ENCODE measurements around the gene IMMP2L. TPM values are rescaled to one million over a fixed set of nuclear protein-coding genes. Genes with fewer than 3 reads are reported as not detected.

Gene IMMP2L
- total RNA-seq, 1 experiment from 2014 or later, result 13.6 TPM

- TF ChIP-seq ZNF263 (CRISPR knock-in tag; IDR thresholded peaks at IDR 0.05; ENCODE audit: low read depth) (no peak), E2F4 (CRISPR knock-in tag; IDR thresholded peaks at IDR 0.05; ENCODE audit: borderline replicate concordance, low read depth) (no peak), ELF4 (CRISPR knock-in tag; IDR thresholded peaks at IDR 0.05; ENCODE audit: low read depth) (no peak), TEAD4 (CRISPR knock-in tag; IDR thresholded peaks at IDR 0.05) (no peak), ZNF532 (CRISPR knock-in tag; IDR thresholded peaks at IDR 0.05; ENCODE audit: borderline replicate concordance) (no peak), HMGA2 (CRISPR knock-in tag; IDR thresholded peaks at IDR 0.05) (no peak)
Measured at GRCh38 chr7:111086532-111086931, 475.8 kb downstream of the IMMP2L start (continued).

GRCh38 chr7:111085356-111085755 lies 476.9 kb downstream of the IMMP2L start:
- DNase-seq (ENCODE audit: low spot score) (no peak), ATAC-seq (no peak)
- TF ChIP-seq MAX (CRISPR knock-in tag; IDR thresholded peaks at IDR 0.05) (no peak), ZNF232 (CRISPR knock-in tag; IDR thresholded peaks at IDR 0.05) (no peak), E2F1 (CRISPR knock-in tag; IDR thresholded peaks at IDR 0.05) (no peak), USF1 (CRISPR knock-in tag; IDR thresholded peaks at IDR 0.05) (no peak), NFYB (CRISPR knock-in tag; conservative IDR thresholded peaks at IDR 0.05; ENCODE audit: low read depth) (no peak), SP1 (CRISPR knock-in tag; conservative IDR thresholded peaks at IDR 0.05) (no peak), NFATC4 (CRISPR knock-in tag; IDR thresholded peaks at IDR 0.05) (no peak), MXD4 (CRISPR knock-in tag; IDR thresholded peaks at IDR 0.05; ENCODE audit: borderline replicate concordance) (no peak), CDX4 (CRISPR knock-in tag; IDR thresholded peaks at IDR 0.05; ENCODE audit: borderline replicate concordance) (no peak), ZNF396 (CRISPR knock-in tag; IDR thresholded peaks at IDR 0.05; ENCODE audit: borderline replicate concordance) (no peak)
- H3K27ac Mint-ChIP-seq, result no peak overlapping the region
- ChIA-PET CTCF (interaction anchor here (1.7 kb wide), 1 partner anchor 11 kb away, joined by 4 read pairs; no protein-coding TSS in a partner anchor), POLR2A (no interaction called here)
- peaks cover 5% of the 10 kb centered on the region for H3K9me3 Mint-ChIP-seq
- H3K36me3 Mint-ChIP-seq, result no peaks in the 10 kb centered on the region
- H3K27me3 Mint-ChIP-seq (ENCODE audit: low read depth), result no peaks in the 10 kb centered on the region
- no peak overlapping the region for H3K4me3 Mint-ChIP-seq
- H3K4me1 Mint-ChIP-seq, result peaks cover 18% of the 10 kb centered on the region

- no peak overlapping the region for H3K4me3 Mint-ChIP-seq
- no peaks in the 10 kb centered on the region for H3K27me3 Mint-ChIP-seq (ENCODE audit: low read depth)
- ChIA-PET POLR2A (no interaction called here), CTCF (interaction anchor here (0.6 kb wide), 1 partner anchor 153 kb away, joined by 3 read pairs; no protein-coding TSS in a partner anchor)
- no peak for ATAC-seq
- DNase-seq (ENCODE audit: low spot score), result no peak
- H3K4me1 Mint-ChIP-seq, result peaks cover 18% of the 10 kb centered on the region
- H3K9me3 Mint-ChIP-seq, result peaks cover 5% of the 10 kb centered on the region
- no peak overlapping the region for H3K27ac Mint-ChIP-seq
- H3K36me3 Mint-ChIP-seq, result no peaks in the 10 kb centered on the region
- no peak for TF ChIP-seq ZNF423 (CRISPR knock-in tag; IDR thresholded peaks at IDR 0.05)
- no peak for TF ChIP-seq HMGA2 (CRISPR knock-in tag; IDR thresholded peaks at IDR 0.05)
- TF ChIP-seq FOXP4 (CRISPR knock-in tag; IDR thresholded peaks at IDR 0.05), result no peak
- no peak for TF ChIP-seq ATF2 (CRISPR knock-in tag; IDR thresholded peaks at IDR 0.05; ENCODE audit: borderline replicate concordance, low read depth)
- no peak for TF ChIP-seq ESRRA (CRISPR knock-in tag; IDR thresholded peaks at IDR 0.05; ENCODE audit: borderline replicate concordance)
- no peak for TF ChIP-seq JAZF1 (CRISPR knock-in tag; IDR thresholded peaks at IDR 0.05)
Measured at GRCh38 chr7:111083413-111083812, 478.9 kb downstream of the IMMP2L start.

Data from WTC11 (cell line).